Ectodermal cell (in vitro differentiated cells): ENCODE measurements around the gene FAM76B.
A peak's percentile ranks its signal among the peaks of the same experiment; 100 is the strongest.

Experiments used
- H3K27ac ChIP-seq: 2 replicates; pipeline ENCODE4 v1.7.0; 2013; ENCODE audit warnings: mild to moderate bottlenecking, low read depth, low read length; ENCODE audit not compliant: insufficient read depth, poor library complexity, severe bottlenecking
- H3K27me3 ChIP-seq: 2 replicates; pipeline ENCODE4 v1.7.0; 2013; ENCODE audit warnings: mild to moderate bottlenecking, low read length; ENCODE audit not compliant: insufficient read depth, control insufficient read depth, poor library complexity, severe bottlenecking
- H3K36me3 ChIP-seq: one replicate; pipeline ENCODE4 v1.7.0; 2013; ENCODE audit warnings: low read length; ENCODE audit not compliant: control insufficient read depth, insufficient read depth
- H3K4me1 ChIP-seq: one replicate; pipeline ENCODE4 v1.7.0; 2013; ENCODE audit warnings: low read length; ENCODE audit not compliant: control insufficient read depth, insufficient read depth
- H3K4me3 ChIP-seq: 2 replicates; pipeline ENCODE4 v1.7.0; 2013; ENCODE audit warnings: low read depth, low read length, control low read depth; ENCODE audit not compliant: insufficient read depth
- H3K9me3 ChIP-seq: 2 replicates; pipeline ENCODE4 v1.7.0; 2013; ENCODE audit warnings: mild to moderate bottlenecking, low read length, moderate library complexity; ENCODE audit not compliant: control insufficient read depth
- WGBS, 2 experiments: methylation state at CpG; one replicate each; pipeline ENCODE4 v1.1.7; 2013; ENCODE audit warnings: missing lambda C conversion rate in 2 of 2; 5-methylcytosine and 5-hydroxymethylcytosine counted together

Gene FAM76B

DNA sequence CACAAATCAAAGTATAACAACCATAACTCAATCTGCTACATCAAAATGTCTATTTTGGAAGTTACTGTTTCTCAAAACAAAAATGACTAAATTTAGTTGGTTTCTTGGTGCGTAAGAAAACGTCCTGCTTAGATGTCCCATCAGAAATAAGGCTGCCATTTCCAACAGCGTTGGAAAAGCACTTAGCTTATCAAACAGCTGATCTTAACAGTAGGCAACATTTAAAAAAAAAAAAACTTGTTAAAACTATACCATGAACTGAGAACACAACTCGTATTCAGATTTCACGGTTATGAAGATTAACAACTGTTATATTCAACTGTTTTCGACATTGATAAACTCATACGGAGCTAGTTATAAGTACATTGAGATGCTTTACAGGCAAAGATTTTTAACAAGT, 3.1 kb upstream of the FAM76B start:
- WGBS, 2 experiments: 94 to 95% methylated on average over 7 of the region's 7 CpGs
- Histone ChIP-seq H3K27me3 (no peaks in the 10 kb centered on the region), H3K27ac (no peak overlapping the region), H3K9me3 (no peaks in the 10 kb centered on the region), H3K36me3 (no peaks in the 10 kb centered on the region), H3K4me3 (no peak overlapping the region), H3K4me1 (peaks cover 7% of the 10 kb centered on the region)

DNA sequence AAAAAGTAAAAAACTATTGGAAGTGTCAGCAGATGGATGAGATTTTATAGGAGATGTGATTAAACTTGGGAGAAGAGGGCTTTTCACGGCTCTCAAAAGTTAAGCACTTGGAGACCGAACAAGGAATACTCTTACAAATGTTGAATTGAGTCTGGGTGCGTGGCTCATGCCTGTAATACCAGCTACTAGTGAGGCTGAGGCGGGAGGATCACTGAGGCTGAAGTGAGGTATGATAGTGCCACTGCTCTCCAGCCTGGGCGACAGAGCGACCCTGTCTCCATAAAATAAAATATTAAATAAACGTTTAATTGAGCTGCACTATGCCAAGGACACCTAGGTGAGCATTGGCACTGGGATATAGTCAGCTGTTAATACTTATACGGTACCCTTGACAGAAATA, 2.6 kb upstream of the FAM76B start:
- Histone ChIP-seq H3K27me3 (no peaks in the 10 kb centered on the region), H3K4me3 (peak overlapping the region; percentile 79), H3K4me1 (peaks cover 7% of the 10 kb centered on the region), H3K27ac (no peak overlapping the region), H3K9me3 (no peaks in the 10 kb centered on the region), H3K36me3 (no peaks in the 10 kb centered on the region)
- WGBS, 2 experiments: 89 to 90% methylated on average over 8 of the region's 8 CpGs

DNA sequence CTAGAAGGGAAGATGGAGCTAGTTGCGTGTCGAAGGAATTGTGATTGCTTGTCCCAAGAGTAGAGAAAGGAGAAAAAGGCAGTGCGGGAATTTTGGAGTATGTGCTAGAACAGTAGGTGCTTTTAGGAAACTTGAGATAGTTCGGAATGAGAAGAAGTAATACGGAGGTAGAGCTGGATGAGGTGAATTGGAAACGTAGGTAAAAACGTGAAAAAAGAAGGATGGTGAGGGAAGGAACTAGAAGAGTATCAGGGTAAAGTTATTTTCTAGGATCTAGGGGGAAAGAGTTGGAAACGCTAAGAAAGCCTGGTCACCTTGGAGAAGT, 2.1 kb upstream of the FAM76B start:
- H3K27me3 ChIP-seq: no peaks in the 10 kb centered on the region
- H3K9me3 ChIP-seq: no peaks in the 10 kb centered on the region
- no peaks in the 10 kb centered on the region for H3K36me3 ChIP-seq
- H3K4me1 ChIP-seq: peaks cover 7% of the 10 kb centered on the region
- 26 to 28% methylated on average over 8 of the region's 8 CpGs for WGBS, 2 experiments
- H3K27ac ChIP-seq: no peak overlapping the region
- peak overlapping the region; percentile 79 for H3K4me3 ChIP-seq

DNA sequence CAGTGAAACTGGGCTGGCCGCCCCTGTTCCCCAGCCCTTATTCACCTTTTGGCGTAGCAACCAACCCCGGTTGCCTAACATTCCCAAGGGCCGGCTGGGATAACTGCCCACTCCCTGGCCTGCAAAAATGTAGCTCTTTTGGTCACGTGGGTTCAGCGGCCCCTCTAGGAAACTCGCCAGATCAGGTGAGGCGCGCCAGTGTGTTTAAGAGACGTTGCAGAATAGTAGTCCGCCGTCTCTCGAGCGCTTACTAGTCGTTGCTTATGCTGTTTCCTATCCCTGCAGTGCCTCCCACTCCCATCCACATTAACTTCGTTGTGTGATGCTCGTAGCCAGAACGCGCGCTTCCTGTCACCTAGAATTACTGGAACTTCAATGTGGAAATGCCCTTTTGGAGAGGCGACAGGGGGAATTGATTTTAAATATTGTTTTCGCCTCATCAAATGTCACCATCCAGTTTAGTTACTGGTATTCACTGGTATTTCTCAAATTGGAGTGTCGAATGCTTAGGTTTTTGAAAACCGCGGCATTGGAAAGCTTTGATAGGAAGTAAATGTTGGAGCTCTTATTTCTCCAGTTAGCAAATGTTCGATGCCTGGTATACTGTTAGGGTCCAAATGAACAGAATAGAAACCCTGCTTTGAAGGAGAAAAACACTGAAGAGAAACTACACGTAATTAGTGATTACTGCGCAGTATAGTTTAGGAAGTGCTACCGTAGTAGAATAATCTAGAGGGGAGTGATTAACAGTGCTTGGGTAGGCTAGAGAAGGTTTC, 1.5 kb upstream of the FAM76B start:
- Histone ChIP-seq H3K27me3 (no peaks in the 10 kb centered on the region), H3K4me1 (peaks cover 7% of the 10 kb centered on the region), H3K27ac (peak overlapping the region; percentile 99), H3K4me3 (peak overlapping the region; percentile 79), H3K36me3 (no peaks in the 10 kb centered on the region), H3K9me3 (no peaks in the 10 kb centered on the region)
- 4% methylated on average over 29 of the region's 29 CpGs for WGBS, 2 experiments

DNA sequence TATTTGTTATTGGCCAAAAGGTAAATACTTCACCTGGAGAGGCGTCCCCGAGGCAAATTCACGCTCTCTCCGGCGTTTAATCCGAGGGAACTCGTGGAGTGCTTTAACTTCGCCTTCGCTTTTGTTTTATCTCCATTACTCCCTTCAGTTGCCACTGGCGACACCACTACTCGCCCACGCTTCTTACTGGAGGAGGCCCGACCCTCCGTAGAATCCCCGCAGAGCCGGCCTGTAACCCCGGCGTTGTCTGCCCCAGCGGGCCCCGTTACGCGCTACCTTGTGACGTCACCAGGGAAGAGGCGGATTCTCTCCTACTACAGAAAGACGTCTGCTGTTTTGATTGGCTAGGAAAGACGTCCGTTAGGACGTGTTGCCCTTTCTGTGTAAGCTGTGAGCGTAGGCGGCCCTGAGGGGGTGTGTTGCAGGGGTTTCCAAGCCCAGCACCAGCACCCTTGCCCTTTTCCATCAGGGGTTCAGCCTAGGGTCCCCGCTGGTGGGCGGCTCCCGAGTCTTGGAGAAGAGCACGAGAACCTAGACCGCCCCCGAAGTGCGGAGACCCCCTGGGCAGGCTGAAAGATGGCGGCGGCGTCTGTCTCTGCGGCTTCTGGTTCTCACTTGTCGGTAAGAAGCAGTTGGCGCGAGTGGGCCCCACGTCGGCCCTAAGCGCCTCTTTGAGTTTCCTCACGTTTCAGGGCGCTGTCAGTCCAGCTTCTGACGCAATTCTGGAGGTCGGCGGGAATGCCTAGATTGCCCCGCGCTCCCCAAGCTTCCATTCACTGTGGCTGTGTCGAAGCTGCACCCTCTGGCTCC, 746 bp upstream of the FAM76B start, which contains the start of gene CEP57:
Gene CEP57 (plus strand): TSS at position 376 of the 810 bp plus-strand sequence. CDS start 201 bp downstream, at position 577.
- H3K4me1 ChIP-seq: peaks cover 7% of the 10 kb centered on the region
- peaks cover 7% of the 10 kb centered on the region for H3K36me3 ChIP-seq
- WGBS, 2 experiments: 0% methylated on average over 55 of the region's 55 CpGs

DNA sequence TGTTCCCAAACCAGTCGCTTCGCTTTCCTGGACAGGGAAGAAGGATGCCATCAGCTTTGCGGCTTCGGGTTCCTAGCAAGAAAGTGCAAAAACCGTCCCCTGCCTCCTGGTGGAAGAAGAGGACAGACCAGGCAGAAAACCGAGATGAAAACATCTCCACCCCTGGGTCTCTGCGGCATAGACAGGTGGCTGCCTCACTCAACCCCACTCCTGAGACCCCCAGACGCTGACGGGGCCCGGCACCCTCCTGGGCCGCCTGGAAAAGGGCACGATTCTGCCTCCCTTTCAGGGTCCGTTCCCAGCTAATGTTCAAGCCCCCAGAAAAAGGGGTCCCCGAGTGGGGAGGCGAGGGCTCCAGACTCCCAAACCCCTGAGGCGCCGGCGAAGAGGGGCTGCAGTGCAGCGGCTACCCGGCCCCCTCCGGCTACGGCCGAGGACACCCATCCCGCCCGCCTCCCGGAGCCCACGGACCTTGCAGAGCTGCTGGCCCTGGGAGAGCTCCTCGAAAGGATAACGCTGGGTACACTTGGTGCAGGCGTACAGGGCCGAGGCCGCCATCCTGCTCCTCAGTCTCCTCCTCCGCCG, 569 bp downstream of the FAM76B start:
- Histone ChIP-seq H3K27me3 (no peaks in the 10 kb centered on the region), H3K4me1 (peaks cover 7% of the 10 kb centered on the region), H3K27ac (peak overlapping the region; percentile 99), H3K36me3 (peaks cover 7% of the 10 kb centered on the region), H3K9me3 (no peaks in the 10 kb centered on the region), H3K4me3 (peak overlapping the region; percentile 79)
- 1% methylated on average over 34 of the region's 34 CpGs for WGBS, 2 experiments

More for the DNA sequence above, 746 bp upstream of the FAM76B start, which contains the start of gene CEP57:
- no peaks in the 10 kb centered on the region for H3K9me3 ChIP-seq
- H3K27ac ChIP-seq: peak within 1 kb of the TSS; percentile 99
- H3K27me3 ChIP-seq: no peaks in the 10 kb centered on the region
- H3K4me3 ChIP-seq: peak within 1 kb of the TSS; percentile 79

DNA sequence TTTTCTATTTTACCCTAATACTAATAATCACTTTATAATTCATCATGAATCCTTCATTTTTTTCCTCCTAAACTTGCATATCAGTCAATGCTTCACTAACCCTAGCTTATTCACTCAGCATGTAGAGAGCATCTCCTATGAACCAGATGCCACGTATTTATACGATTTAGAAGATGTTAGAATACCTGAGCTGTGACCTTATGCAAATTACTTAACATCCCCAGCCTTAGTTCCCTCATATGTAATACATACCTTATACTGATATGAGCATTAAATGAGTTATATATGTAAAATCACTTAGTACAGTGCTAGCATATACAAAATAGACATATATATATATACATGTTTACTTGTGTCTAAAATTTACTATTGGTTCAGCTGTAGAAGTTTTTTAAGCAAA, 9.0 kb downstream of the FAM76B start:
- Histone ChIP-seq H3K4me1 (no peaks in the 10 kb centered on the region), H3K27ac (no peak overlapping the region), H3K9me3 (no peaks in the 10 kb centered on the region), H3K36me3 (peaks cover 38% of the 10 kb centered on the region), H3K27me3 (no peaks in the 10 kb centered on the region), H3K4me3 (no peak overlapping the region)
- WGBS, 2 experiments: 95 to 100% methylated on average over 2 of the region's 2 CpGs

DNA sequence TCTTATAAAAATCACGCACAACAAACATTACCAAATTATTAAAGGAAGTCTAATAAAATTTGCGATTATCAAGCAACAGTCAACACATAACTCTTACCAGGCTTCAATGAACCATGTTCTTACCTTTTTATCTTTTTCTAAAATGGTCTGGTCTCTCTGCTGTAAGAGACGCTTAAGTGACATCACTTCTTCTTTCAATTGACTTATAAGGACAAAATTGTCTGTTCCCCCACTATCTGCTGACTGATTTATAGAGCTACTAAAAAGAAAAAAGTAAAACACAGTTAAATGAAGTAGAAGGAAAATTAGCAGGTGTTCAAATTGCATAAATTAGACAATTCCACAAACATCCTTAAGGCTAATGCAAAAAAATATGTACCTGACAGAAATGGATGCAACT, 10.9 kb downstream of the FAM76B start:
- Histone ChIP-seq H3K4me3 (no peak overlapping the region), H3K27ac (no peak overlapping the region), H3K9me3 (no peaks in the 10 kb centered on the region), H3K36me3 (peaks cover 46% of the 10 kb centered on the region), H3K27me3 (no peaks in the 10 kb centered on the region), H3K4me1 (no peaks in the 10 kb centered on the region)
- 96 to 99% methylated on average over 3 of the region's 3 CpGs for WGBS, 2 experiments

DNA sequence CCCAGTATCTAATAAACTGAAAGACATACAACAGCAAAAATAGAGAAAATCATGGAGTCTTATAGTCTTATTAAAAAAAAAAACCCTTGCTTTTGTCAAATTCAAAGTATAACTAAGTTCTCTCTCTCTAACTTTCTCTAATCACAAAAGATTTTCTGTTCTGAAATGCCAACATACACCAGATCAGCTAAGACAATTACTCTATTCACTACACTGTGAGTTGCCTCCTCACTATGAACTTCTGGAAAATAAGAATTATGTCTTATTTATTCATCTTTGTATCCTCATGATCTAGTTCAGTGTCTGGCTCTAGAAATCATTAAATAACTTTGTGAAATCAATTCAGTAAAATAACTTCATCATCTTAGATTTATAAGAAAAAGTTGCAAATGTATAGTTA, 12.7 kb downstream of the FAM76B start:
- H3K27ac ChIP-seq: no peak overlapping the region
- H3K4me3 ChIP-seq: no peak overlapping the region
- no peaks in the 10 kb centered on the region for H3K27me3 ChIP-seq
- no peaks in the 10 kb centered on the region for H3K4me1 ChIP-seq
- no peaks in the 10 kb centered on the region for H3K9me3 ChIP-seq
- peaks cover 32% of the 10 kb centered on the region for H3K36me3 ChIP-seq

DNA sequence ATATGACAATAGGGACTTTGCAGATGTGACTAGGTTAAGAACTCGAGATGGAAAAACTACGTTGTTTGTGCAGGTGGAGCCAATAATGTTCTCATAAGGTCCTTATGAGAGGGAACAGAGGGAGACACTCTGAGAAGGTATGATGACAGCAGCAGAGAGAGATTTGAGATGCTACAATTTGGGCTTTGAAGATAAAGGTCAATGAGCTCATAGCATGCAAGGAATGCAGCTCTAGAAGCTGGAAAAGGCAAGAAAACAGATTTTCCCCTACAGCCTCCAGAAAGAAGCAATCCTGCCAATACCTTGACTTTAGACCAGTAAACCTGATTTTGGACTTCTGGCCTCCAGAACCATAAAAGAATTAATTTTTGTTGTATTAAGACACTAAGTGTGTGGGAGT, 21.1 kb downstream of the FAM76B start:
- Histone ChIP-seq H3K4me1 (no peaks in the 10 kb centered on the region), H3K27ac (no peak overlapping the region), H3K27me3 (no peaks in the 10 kb centered on the region), H3K4me3 (no peak overlapping the region), H3K36me3 (peaks cover 7% of the 10 kb centered on the region), H3K9me3 (no peaks in the 10 kb centered on the region)
- whole genome bisulfite sequencing, 2 experiments: 90 to 97% methylated on average over 2 of the region's 2 CpGs
